ENCODE measurements around the gene TTLL10. TPM values are rescaled to one million over a fixed set of nuclear protein-coding genes. Genes with fewer than 3 reads are reported as not detected.

The TTLL10 gene
- polyA plus RNA-seq, 4 donors: 0.33 to 0.83 (median 0.63) TPM

DNA sequence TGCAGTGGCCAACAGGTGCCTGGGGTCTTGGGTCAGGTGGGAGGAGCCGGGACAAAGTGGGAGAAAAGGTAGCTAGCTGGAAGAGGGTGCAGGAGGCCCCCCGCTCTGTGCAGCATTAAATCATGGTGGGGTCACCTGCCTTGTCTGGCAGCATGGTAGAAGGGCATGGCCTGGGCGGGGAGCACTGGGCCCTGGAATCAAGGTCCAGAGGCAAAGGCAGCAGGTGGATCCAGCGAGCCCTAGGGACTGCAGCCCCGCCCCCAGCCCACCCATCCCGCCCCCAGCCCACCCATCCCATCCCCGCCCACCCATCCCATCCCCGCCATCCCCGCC lies 16.7 kb upstream of the TTLL10 start:
- DNase-seq (ENCODE audit: low read depth in 4 of 4, low spot score in 3 of 4): no peak

DNA sequence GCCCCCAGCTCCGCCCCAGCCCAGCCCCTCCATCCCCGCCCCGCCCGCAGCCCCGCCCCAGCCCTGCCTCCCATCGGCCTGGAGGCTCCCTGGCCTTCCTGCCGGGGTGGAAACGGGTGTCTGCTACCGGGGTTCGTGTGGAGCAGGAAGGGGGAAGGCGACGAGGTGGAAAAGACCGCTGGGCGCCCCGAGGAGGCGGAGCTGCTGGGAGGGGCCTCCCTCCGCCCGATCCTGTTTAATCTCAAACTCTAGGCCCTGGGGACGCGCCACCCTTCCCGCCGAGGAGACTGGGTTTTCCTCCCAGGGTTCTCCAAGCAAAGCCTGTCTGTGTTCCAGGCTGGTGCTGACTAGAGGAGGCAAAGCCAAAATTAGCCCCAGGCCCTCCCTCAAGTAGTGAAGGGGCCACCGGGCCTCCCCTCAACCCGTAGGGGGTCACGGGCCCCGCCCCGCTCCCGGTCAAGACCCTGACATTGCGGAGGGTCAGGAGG lies 16.2 kb upstream of the TTLL10 start:
- DNase-seq (ENCODE audit: low read depth in 4 of 4, low spot score in 3 of 4): no peak

DNA sequence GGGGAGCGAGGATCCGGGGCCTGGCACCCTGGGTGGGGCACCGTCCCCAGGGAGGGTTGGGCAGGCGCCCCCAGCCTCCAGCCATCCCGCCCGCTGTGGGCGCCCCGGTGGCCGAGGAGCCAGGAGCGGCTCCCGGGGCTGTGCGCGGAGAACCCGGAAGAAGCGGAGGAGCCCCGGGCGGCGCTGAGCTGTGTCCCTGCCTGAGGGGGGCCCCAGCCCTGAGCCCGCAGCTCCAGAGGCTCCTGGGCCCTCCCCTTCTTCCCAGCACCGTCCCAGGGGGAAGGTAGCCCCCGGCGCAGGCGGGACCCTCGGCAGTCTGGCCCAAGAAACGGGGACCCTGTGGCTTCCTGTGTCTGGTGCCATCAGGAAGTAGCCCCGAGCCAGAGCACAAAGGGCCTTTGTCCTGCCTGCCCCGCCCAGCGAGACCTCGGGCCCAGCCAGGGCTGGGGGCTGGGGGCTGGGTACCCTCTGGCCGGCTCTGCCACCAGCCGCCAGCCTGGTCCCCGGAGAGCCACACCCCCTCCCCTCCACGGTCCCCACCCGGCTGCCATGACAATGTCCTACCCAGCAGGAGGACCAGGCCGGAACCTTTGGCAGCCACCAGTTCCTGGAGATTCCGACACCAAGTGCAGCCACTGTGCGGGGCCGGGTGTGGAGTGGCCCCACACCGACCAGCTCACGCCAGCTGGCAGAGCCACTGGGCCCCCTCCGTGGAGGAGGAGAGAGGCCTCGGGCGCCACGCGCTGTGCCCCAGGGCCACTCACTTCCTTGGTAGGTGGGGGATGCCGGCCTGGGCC lies 15.6 kb upstream of the TTLL10 start:
- no peak for DNase-seq (ENCODE audit: low read depth in 4 of 4, low spot score in 3 of 4)

DNA sequence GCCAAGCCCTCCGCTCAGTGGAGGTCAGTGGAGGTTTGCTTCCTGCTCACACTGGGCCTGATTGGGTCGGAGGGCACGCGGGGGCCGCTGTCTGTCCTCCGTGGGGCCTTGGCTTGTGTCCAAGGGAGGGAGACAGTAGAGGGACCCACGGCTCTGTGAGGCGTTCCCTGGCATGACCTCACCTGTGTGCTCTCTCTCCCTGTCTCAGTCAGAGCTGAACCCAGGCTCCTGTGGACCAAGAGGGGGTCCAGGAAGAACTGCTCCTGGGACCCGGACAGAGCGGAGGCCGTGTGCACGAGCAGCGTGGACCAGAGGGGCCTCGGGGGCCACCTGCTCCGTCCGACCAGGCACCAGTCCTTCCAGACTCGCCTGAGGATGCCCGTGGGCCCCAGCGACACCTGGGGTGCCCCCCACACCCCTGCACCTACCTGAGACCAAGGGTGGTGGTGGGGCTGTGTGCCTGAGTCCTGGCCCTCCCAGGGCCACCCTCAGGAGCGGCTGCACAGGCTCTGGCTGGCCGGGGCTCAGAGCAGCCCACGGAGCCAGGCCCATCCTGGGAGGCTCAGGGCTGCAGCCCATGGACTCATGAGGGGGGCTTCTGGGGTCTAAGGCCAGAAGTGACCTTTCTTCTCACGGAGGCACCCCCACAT lies 13.3 kb upstream of the TTLL10 start:
- DNase-seq (ENCODE audit: low read depth in 4 of 4, low spot score in 3 of 4): no peak

DNA sequence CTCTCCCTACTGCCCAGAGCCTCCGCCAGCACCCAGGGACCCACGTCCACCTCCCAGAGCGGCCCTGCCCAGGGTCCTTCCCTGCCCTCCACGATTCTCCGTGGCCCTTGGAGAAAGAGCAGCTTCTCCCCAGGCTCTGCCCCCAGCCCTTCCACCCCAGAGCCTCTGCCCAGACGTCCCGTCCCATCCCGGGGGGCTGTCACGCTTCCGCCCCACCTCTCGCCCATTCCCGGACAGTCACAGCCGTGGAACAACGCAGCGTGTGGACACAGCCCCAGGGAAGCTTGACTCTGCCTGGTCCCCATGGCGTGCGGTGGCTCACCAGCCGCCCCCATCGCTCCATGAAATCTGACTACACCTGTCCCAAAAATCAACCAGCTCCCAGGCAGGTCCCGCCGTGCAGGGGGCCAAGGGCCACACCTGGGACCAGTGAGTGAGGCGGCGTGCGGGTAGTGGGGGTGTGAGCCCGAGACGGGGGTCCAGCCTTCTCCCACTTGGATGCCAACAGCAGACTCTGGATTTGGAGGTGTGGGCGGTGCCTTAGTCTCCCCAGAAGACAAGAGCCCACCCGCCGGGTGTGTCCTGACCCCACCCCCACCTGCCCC lies 12.5 kb upstream of the TTLL10 start:
- no peak for DNase-seq (ENCODE audit: low read depth in 4 of 4, low spot score in 3 of 4)

DNA sequence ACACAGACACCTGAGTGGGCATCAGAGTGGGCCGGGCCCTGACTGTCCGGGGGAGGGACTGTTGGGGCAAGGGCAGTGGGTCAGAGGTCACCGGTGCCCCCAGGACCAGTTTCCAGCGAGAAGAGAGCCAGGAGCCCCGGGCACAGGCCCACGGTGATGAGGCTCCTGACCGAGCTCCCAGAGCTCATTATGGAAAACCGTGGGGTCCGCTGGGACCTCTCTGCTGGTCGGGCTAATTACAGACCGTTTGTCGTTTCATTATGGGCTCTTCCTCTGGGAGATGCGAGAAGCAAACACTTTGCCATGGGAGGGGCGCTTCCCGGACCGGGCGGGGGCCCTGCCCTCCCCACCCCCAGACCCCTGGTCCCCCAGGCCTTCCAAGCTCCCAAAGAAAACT lies 12.0 kb upstream of the TTLL10 start:
- no peak for DNase-seq (ENCODE audit: low read depth in 4 of 4, low spot score in 3 of 4)

DNA sequence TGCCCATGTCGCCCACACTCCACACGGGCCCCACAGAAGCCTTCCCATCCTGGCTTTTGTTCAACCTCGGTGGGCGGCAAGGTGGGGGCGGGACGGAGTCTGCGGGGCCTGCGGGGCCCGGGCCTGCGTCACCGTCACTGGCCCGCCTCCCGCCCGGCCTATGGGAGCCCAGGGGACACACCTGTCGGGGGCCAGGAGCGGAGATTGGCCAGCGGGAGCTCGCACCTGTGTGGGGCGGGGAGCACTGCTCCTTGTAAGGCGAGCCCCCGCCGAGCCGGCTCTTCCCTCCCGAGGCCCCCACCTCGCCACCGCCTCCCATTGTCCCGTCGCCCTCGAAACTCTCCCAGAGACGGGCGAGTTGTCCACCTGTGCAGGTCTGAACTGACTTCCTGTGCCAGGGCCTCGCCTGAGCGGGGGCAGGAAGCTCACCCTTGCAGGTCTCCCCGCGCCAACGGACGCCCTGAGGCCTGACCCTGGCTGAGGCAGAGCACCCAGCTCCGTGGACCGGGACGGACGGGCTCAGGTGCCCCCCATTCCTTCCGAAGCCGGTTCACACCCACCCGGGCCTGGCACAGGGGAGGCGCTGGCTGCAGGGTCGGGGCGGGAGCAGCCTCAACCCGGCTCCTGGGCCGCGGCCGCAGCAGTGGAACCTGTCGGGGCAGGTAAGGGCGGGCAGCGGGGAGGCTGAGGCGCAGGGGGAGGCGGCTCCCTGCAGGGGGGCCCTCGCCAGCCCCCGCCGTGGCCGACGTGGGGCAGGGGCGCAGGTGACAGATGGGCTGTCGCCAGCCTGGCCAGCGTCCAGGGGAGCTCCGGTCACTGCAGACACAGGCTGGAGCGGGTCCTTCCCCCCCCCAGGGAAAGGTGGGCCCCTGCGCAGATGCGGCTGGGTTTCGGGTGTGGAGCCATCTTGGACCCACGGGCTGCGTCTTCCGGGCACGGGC lies 10.8 kb upstream of the TTLL10 start:
- no peak for DNase-seq (ENCODE audit: low read depth in 4 of 4, low spot score in 3 of 4)

DNA sequence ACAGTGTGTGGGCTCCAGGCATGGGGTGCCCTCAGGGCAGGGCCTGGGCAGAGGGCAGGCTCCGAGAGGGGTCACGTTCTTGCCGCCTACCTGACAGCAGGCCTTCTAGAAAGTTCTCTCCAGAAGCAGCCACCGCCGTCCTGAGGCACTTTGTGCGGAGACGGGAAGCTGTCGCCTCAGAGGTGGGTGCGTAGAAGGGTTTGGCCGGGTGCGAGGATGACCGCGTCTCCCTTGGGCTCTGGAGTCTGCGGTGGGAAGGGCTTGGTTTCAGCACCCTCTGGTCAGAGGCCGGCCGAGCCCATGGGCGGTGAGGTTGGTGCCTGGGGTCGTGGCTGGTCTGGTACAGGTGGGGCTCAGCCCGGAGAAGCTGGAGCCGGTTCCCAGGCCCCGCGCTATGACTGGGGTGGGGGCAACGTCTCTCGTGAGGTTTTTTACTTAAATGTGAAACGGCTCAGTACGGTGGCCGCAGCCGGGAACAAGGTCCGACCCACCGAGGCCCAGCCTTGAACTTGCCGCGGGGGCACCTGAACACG lies 10.1 kb upstream of the TTLL10 start:
- DNase-seq (ENCODE audit: low read depth in 4 of 4, low spot score in 3 of 4): no peak

DNA sequence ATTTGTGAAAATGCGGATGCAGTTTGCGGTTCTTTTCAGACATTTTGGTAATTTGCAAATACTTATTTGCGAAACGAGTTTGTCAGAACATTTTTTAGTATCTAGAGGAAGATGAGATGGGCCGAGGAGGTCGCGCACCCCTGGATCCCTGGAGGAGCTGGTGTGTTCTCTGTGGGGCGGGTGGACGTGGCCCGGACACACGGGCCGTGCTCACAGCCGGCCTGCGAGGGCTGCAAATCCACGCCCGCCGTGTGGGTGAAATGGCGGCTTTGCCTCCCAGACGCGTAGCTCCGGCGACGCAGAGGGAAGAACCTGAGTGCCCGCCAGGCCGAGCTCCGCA lies 9.3 kb upstream of the TTLL10 start:
- no peak for DNase-seq (ENCODE audit: low read depth in 4 of 4, low spot score in 3 of 4)

DNA sequence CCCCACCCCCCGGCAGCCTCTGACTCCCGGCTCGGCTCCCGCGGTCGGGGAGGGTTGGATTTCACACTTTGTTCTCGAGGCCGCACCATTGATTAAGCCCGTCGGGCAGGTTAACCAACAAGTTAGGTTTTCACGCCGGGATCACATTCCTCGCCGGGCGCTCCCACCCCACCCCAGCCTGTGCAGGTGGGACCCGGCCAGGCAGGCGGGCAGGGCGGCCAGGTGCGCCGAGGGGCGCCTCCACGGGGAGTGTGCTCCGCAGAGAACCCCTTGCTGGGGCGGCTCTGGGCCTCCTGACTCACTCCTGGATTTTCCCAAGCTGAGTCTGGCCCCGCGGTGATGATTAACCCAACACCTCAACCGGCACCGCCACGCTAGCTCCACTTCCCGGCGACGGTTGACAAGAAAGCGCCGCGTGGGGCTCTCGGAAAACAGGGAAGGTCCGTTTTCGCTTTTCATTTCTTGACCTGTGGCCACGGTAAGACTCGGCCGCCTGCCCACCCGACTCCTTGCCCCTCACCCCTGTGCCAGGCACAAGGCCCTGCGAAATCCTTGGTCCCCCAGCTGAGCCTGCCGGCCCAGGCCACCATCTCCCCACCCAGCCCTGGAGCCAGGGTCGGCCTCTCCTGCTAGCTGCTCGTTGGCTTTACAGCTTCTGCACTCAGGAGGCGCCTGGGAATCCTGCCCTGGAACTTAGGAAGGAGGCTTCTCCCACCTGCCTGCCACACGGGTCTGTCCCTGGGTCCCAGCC lies 8.8 kb upstream of the TTLL10 start:
- no peak for DNase-seq (ENCODE audit: low read depth in 4 of 4, low spot score in 3 of 4)

DNA sequence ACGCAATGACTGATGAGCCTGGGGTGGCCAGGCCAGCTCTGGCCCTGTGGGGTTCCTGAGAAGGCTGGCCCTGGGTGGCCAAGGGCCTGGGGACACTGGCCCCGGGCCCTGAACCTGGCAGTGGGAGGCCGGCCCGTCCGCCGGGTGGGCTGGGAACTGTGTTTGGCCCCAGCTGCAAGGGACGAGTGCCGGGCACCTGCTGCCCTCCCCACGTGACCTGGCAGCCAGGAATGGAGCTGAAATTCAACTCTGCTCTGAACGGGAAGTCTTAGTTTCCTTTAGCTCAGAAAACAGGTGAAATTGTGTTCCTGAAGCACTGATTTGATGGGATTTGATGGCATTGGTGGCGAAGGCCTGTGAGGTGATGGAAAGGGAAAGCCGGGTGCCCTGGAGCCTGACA lies 8.2 kb upstream of the TTLL10 start:
- DNase-seq (ENCODE audit: low read depth in 4 of 4, low spot score in 3 of 4): no peak

DNA sequence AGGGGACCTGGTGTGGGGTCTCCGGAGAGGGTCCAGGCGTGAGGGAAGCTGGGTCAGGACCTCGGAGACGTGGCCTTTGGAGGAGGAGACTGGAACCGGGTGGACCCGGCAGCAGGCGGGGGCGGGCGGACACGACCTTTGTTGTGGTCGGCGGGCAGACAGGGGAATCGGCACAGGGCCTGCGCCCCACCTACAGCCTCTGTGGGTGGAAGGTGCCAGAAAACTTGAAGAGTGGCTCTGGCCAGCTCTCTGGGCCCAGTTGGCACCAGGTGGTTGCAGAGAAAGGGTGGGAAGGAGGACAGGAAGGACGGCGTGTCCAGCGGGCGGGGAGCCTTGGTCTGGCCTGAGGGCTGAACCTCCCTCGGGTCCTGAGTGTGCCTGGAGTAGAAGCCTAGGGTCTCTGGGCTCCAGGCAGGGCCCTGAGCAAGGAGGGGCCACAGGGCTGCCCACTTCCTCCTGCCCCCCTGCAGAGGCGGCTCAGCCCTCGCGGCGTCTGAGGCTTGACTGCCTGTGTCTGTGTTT lies 7.7 kb upstream of the TTLL10 start:
- DNase-seq (ENCODE audit: low read depth in 4 of 4, low spot score in 3 of 4): no peak

DNA sequence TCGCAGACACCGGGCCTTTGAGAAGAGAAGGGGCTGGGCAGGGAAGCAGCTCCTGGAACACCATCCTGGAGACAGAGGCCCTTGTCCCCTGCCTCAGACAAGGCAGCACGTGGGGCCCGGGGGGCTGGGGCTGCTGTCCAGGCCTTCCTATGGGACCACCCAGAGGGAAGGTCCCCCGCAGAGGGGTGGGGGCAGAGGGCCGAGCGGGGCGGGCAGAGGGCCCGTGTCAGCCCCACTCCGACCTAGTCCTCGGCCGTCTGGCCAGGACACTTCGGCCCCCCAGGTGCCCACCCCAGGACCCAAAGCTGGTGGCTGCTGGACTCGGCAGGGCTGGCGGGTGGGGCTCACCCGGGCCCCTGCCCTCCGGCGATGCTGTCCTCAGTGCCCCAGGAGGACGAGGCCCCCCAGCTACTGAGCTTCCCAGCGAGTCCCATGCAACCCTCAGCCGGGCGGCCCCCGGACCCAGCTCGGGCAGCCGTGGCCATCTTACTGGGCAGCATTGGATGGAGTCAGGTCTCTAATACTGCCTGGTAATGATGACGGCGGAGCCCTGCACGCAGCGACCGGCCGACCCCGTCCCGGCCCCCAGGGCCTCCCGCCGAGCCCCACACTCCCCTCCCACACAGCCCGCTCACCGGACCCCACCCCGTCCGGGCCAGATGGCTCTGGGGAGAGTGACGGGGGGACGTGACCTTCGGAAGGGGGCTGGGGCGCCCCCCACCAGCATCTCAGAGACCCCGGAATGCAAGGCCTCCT lies 6.9 kb upstream of the TTLL10 start:
- no peak for DNase-seq (ENCODE audit: low read depth in 4 of 4, low spot score in 3 of 4)

DNA sequence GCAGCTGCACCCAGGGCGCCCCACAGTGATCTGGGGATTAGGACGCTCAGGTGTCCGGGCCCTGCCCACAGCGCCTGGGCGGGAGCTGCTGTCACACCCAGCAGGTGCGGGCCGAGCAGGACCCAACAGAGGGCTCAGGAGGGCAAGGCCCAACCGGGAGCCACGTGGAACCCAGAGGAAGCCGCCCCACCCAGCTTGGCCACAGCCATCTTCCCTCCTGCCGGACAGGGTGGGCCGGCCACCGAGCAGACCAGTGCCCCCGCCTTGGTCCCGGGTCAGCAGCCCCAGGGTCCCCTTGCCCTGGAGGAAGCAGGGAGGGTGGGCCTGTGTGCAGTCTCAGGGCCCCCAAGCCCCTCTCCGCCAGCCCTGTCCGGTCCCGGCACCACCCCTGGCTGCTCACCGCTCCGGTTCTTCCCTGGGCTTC lies 6.3 kb upstream of the TTLL10 start:
- no peak for DNase-seq (ENCODE audit: low read depth in 4 of 4, low spot score in 3 of 4)

DNA sequence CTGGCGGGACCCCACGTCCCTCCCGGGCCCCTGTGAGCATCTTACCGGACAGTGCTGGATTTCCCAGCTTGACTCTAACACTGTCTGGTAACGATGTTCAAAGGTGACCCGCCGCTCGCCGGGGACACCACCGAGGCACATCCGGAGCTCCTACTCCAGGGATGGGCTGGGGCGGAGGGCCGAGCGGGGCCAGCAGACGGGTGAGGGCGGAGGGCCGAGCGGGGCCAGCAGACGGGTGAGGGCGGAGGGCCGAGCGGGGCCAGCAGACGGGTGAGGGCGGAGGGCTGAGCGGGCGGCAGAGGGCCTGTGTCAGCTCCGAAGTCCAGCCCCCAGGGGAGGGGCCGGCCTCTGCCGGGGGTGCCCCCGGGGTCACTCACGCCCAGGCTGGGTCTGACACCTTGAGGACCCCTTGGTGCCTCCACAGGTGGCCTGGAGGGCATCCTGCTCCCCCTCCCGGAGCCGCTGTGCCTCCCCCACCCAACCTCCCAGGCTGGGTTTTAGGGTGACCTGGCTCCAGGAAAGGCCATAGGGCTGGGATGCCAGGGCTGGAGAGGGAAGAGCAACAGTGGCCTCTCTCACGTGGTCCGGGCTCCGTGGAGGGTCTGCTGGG lies 5.7 kb upstream of the TTLL10 start:
- no peak for DNase-seq (ENCODE audit: low read depth in 4 of 4, low spot score in 3 of 4)

DNA sequence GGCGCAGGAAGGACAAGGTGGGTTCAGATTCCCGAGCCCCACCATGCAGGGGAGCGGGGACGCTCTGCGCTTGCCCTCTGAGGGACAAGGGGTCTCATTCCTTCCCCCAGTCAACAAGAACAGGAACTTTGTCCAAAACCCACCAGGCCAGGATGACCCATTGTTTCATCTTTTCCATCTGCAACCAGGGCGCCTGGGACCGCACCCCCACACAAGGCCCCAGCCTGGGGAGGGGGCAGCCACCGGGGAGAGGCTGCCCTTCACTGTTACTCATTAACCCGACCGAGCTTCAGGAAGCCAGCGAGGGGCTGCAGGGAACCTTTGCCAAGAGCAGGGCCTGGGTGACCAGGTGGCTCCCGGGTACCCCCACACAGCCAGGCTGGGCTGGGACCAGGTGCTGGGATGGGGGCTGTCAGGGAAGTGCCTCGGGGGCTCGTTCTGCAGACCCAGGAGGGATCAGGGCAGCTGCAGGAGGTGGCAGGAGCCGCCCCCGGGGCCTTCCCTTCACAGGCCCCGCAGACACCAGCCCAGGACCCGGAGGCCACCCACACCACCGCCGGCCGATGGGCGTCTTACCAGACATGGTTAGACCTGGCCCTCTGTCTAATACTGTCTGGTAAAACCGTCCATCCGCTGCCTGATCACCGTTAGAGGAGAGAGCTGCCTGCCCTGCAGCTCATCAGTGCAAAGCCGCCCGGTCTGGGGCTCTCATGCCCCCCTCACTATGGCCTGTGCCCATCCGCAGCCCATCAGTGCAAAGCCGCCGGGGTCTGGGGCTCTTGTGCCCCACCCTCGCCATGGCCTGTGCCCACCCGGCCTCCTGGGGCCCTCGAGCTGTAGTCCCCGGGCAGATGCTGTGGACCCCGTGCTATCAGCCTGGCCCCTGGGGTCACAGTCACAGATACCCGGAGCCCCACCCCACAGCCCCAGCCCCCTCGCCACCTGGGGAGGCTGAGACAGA lies 4.9 kb upstream of the TTLL10 start:
- no peak for DNase-seq (ENCODE audit: low read depth in 4 of 4, low spot score in 3 of 4)

DNA sequence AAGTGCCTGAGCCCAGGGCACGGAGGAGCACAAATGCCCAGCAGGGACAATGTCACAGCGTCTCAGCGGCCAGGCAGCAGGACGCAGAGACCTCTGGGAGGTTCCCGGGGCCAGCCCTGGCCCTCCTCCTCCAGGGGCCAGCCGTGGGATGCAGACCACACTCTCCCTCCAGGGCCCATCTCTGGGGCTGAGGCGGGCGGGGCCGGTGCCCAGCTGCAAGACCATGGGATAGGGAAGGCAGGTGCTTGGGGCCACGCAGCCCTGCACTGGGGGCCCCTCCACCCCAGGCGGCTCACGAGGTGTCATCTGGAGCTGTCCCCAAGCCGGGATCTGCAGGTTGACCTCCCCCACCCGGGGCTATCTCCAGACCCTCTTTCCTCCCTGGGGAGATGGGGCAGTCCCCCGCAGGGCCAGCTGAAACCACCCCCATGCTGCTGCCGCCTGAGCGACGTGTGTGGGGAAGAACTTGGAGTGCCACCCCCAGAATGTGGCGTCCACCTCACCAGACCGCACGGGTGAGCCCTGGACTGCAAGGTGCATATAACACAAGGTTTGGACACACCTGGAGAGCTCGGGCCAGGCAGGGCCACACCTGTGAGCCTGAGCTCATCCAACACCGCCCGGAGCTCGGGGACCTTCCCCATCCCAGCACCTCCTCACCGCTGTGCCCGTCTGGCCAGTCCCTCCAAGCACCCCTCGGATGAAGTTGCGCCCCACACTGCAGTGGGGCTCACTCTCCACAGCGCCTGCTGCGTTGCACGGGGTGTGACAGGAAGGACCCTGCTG lies 4.1 kb upstream of the TTLL10 start:
- no peak for DNase-seq (ENCODE audit: low read depth in 4 of 4, low spot score in 3 of 4)

All from right renal pelvis (tissue), 4 donors.